ENCODE results near the gene DZIP1. TPM values are rescaled to one million over a fixed set of nuclear protein-coding genes. Genes with fewer than 3 reads are reported as not detected.

Gene DZIP1
- total and polyA plus RNA-seq, 2 donors (not counting 1 experiment from before 2014, with no cell fraction given): not detected

DNA sequence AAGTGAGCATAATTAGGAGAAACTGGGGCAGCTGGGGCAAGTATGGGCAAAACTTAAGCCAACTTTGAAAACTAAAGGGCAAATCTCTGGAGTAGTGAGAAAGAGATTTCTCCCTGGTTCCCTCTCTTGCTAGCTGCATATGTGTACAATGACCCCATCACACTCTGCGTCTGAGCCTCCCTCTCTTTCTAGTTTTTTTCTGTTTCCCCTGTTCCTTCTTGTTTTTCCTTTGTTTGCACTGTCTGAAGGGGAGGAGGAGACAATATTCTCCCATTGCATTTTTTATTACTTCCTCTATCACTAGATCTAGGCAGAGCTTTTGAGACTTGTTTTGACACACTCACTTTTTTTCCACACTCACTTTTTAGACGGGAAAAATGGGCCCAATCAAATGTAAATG is 103.2 kb downstream of the DZIP1 start:
- ChIA-PET CTCF (interaction anchor here (1.2 kb wide), 1 partner anchor 292 kb away, joined by 4 read pairs; no protein-coding TSS in a partner anchor), POLR2A (no interaction called here)
- peaks cover 16% of the 10 kb centered on the region for H3K27me3 Mint-ChIP-seq
- TF ChIP-seq EZH2 (IDR thresholded peaks at IDR 0.05; ENCODE audit: borderline replicate concordance, insufficient read depth, low read depth, low read length, poor library complexity, severe bottlenecking): no peak
- TF ChIP-seq, protein P1, sequence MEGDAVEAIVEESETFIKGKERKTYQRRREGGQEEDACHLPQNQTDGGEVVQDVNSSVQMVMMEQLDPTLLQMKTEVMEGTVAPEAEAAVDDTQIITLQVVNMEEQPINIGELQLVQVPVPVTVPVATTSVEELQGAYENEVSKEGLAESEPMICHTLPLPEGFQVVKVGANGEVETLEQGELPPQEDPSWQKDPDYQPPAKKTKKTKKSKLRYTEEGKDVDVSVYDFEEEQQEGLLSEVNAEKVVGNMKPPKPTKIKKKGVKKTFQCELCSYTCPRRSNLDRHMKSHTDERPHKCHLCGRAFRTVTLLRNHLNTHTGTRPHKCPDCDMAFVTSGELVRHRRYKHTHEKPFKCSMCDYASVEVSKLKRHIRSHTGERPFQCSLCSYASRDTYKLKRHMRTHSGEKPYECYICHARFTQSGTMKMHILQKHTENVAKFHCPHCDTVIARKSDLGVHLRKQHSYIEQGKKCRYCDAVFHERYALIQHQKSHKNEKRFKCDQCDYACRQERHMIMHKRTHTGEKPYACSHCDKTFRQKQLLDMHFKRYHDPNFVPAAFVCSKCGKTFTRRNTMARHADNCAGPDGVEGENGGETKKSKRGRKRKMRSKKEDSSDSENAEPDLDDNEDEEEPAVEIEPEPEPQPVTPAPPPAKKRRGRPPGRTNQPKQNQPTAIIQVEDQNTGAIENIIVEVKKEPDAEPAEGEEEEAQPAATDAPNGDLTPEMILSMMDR (IDR thresholded peaks at IDR 0.05): no peak
- H3K9me3 Mint-ChIP-seq (ENCODE audit: insufficient read depth): no peaks in the 10 kb centered on the region
- Histone ChIP-seq H3K27me3 (replicated peaks in 1 of 4; ENCODE audit: control extremely low read depth in 1 of 4, control insufficient read depth in 3 of 4, insufficient read depth in 4 of 4, low read length in 3 of 4) (no peaks in the 10 kb centered on the region), H3K4me3 (ENCODE audit: control extremely low read depth in 1 of 5, extremely low read depth in 1 of 5, insufficient read depth in 1 of 5, low read depth in 2 of 5, low read length in 4 of 5) (no peak overlapping the region), H3K36me3 (replicated peaks in 1 of 2; ENCODE audit: control extremely low read depth in 1 of 2, control insufficient read depth in 1 of 2, extremely low read depth in 1 of 2, insufficient read depth in 2 of 2, low read length in 1 of 2) (no peaks in the 10 kb centered on the region), H4K20me1 (ENCODE audit: control insufficient read depth, insufficient read depth, low read length, poor library complexity, severe bottlenecking) (no peaks in the 10 kb centered on the region), H3K4me1 (ENCODE audit: control insufficient read depth in 2 of 2, insufficient read depth in 2 of 2, low read length in 2 of 2) (no peaks in the 10 kb centered on the region), H3K4me2 (replicated peaks; ENCODE audit: low read depth, low read length, poor library complexity, severe bottlenecking) (no peak overlapping the region), H2AFZ (ENCODE audit: insufficient read depth, low read depth, low read length, poor library complexity, severe bottlenecking) (peak overlapping the region; percentile 6), H3K9me3 (ENCODE audit: control extremely low read depth in 1 of 3, control insufficient read depth in 2 of 3, insufficient read depth in 1 of 3, low read length in 2 of 3) (no peaks in the 10 kb centered on the region), H3K27ac (ENCODE audit: low read length in 2 of 2) (no peak overlapping the region), H3K9ac (ENCODE audit: low read length) (no peak overlapping the region), H3K79me2 (ENCODE audit: control insufficient read depth, insufficient read depth, low read length) (no peaks in the 10 kb centered on the region)
- no peak overlapping the region for H3K4me3 Mint-ChIP-seq
- intact Hi-C loops (cut with micrococcal nuclease): no loop called here
- no peak overlapping the region for H3K27ac Mint-ChIP-seq
- WGBS (ENCODE audit: insufficient coverage): no CpG with 5 or more reads among the region's 2 CpGs
- ATAC-seq (ENCODE audit: low read depth) (no peak), DNase-seq (no peak)
- no peaks in the 10 kb centered on the region for H3K4me1 Mint-ChIP-seq

DNA sequence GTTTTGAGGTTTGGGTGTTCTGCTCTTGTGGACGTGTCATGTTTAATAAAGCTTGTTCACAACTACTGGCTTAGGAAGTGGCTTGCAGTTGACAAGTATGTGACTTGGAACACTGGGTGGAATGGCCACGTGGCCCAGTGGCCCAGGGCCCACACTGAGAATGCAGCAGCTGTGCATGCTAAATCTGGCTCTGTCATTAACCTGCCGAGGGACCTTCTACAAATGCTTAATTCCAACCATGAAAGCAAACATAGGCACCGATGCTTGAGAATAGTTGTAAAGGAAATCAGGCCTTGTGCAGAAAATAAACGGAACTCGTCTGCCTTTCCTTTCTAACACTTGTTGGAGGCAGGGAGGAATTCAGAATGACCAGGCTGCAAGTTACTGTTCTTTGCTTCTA is 103.6 kb downstream of the DZIP1 start:
- intact Hi-C loops (cut with micrococcal nuclease): no loop called here
- 29% methylated on average over 2 of the region's 6 CpGs for WGBS (ENCODE audit: insufficient coverage)
- no peak for ATAC-seq (ENCODE audit: low read depth)
- POLR2A ChIA-PET: no interaction called here
- CTCF ChIA-PET: interaction anchor here (1.2 kb wide), 1 partner anchor 293 kb away, joined by 4 read pairs; no protein-coding TSS in a partner anchor
- no peak overlapping the region for H3K27ac ChIP-seq (ENCODE audit: low read length in 2 of 2)
- H3K9me3 ChIP-seq (ENCODE audit: control extremely low read depth in 1 of 3, control insufficient read depth in 2 of 3, insufficient read depth in 1 of 3, low read length in 2 of 3): no peaks in the 10 kb centered on the region
- H4K20me1 ChIP-seq (ENCODE audit: control insufficient read depth, insufficient read depth, low read length, poor library complexity, severe bottlenecking): no peaks in the 10 kb centered on the region
- Mint-ChIP-seq H3K4me1 (no peaks in the 10 kb centered on the region), H3K4me3 (no peak overlapping the region), H3K9me3 (ENCODE audit: insufficient read depth) (no peaks in the 10 kb centered on the region), H3K27me3 (peaks cover 16% of the 10 kb centered on the region), H3K27ac (no peak overlapping the region)
- no peak for DNase-seq
- no peak for TF ChIP-seq EZH2 (IDR thresholded peaks at IDR 0.05; ENCODE audit: borderline replicate concordance, insufficient read depth, low read depth, low read length, poor library complexity, severe bottlenecking)
- TF ChIP-seq, protein P1 (IDR thresholded peaks at IDR 0.05): no peak
- H2AFZ ChIP-seq (ENCODE audit: insufficient read depth, low read depth, low read length, poor library complexity, severe bottlenecking): peak overlapping the region; percentile 6
- no peaks in the 10 kb centered on the region for H3K27me3 ChIP-seq (replicated peaks in 1 of 4; ENCODE audit: control extremely low read depth in 1 of 4, control insufficient read depth in 3 of 4, insufficient read depth in 4 of 4, low read length in 3 of 4)
- no peaks in the 10 kb centered on the region for H3K4me1 ChIP-seq (ENCODE audit: control insufficient read depth in 2 of 2, insufficient read depth in 2 of 2, low read length in 2 of 2)
- H3K4me2 ChIP-seq (replicated peaks; ENCODE audit: low read depth, low read length, poor library complexity, severe bottlenecking): no peak overlapping the region
- H3K9ac ChIP-seq (ENCODE audit: low read length): no peak overlapping the region
- H3K36me3 ChIP-seq (replicated peaks in 1 of 2; ENCODE audit: control extremely low read depth in 1 of 2, control insufficient read depth in 1 of 2, extremely low read depth in 1 of 2, insufficient read depth in 2 of 2, low read length in 1 of 2): no peaks in the 10 kb centered on the region
- H3K79me2 ChIP-seq (ENCODE audit: control insufficient read depth, insufficient read depth, low read length): no peaks in the 10 kb centered on the region
- no peak overlapping the region for H3K4me3 ChIP-seq (ENCODE audit: control extremely low read depth in 1 of 5, extremely low read depth in 1 of 5, insufficient read depth in 1 of 5, low read depth in 2 of 5, low read length in 4 of 5)
